Measurements from ENCODE around the gene NFIC. TPM values are rescaled to one million over a fixed set of nuclear protein-coding genes. Genes with fewer than 3 reads are reported as not detected.
A peak's percentile ranks its signal among the peaks of the same experiment; 100 is the strongest.

The NFIC gene
- total RNA-seq, 1 donor from 2014 or later: 38.3 TPM

- no peak for FAIRE-seq
- H3K27me3 Mint-ChIP-seq (ENCODE audit: low read depth, unreplicated experiment): peaks cover 4% of the 10 kb centered on the region
- TF ChIP-seq CTCF (IDR thresholded peaks at IDR 0.05; ENCODE audit: insufficient read depth, low read depth, low read length): no peak
- TF ChIP-seq EZH2 (IDR thresholded peaks at IDR 0.05; ENCODE audit: insufficient read depth, low read length): no peak
- H3K4me1 Mint-ChIP-seq (ENCODE audit: low read depth, unreplicated experiment): peaks cover 17% of the 10 kb centered on the region
- peaks cover 2% of the 10 kb centered on the region for H3K36me3 ChIP-seq (ENCODE audit: insufficient read depth, low read length)
- H3K4me2 ChIP-seq (ENCODE audit: low read length): no peak overlapping the region
- H2AFZ ChIP-seq (ENCODE audit: low read depth, low read length): no peak overlapping the region
- peaks cover 9% of the 10 kb centered on the region for H3K79me2 ChIP-seq (ENCODE audit: insufficient read depth, low read length)
- peaks cover 3% of the 10 kb centered on the region for H3K9me3 Mint-ChIP-seq (ENCODE audit: unreplicated experiment)
- H3K4me3 ChIP-seq (ENCODE audit: insufficient read depth, low read depth, low read length): no peak overlapping the region
- peaks cover 7% of the 10 kb centered on the region for H3K36me3 Mint-ChIP-seq (ENCODE audit: low read depth, unreplicated experiment)
- no peak overlapping the region for H3K9ac ChIP-seq (ENCODE audit: low read length)
- no peaks in the 10 kb centered on the region for H3K27me3 ChIP-seq (ENCODE audit: insufficient read depth, low read length)
- peak overlapping the region; percentile 36 for H3K4me3 Mint-ChIP-seq (ENCODE audit: unreplicated experiment)
- DNase-seq (ENCODE audit: low read depth): no peak
- peaks cover 7% of the 10 kb centered on the region for H4K20me1 ChIP-seq (ENCODE audit: insufficient read depth, low read length)
- H3K27ac Mint-ChIP-seq (ENCODE audit: unreplicated experiment): peak overlapping the region; percentile 88
- no peaks in the 10 kb centered on the region for H3K9me3 ChIP-seq (ENCODE audit: insufficient read depth, low read depth, low read length)
- peaks cover 21% of the 10 kb centered on the region for H3K4me1 ChIP-seq (ENCODE audit: insufficient read depth, low read length)
- no peak overlapping the region for H3K27ac ChIP-seq (ENCODE audit: low read depth, low read length)
Observed at GRCh38 chr19:3462991-3463713, 96.8 kb downstream of the NFIC start.

- H3K4me3 ChIP-seq (ENCODE audit: insufficient read depth, low read depth, low read length): no peak overlapping the region
- H3K79me2 ChIP-seq (ENCODE audit: insufficient read depth, low read length): peaks cover 6% of the 10 kb centered on the region
- Mint-ChIP-seq H3K9me3 (ENCODE audit: unreplicated experiment) (peaks cover 3% of the 10 kb centered on the region), H3K36me3 (ENCODE audit: low read depth, unreplicated experiment) (peaks cover 8% of the 10 kb centered on the region), H3K27me3 (ENCODE audit: low read depth, unreplicated experiment) (peaks cover 4% of the 10 kb centered on the region), H3K4me3 (ENCODE audit: unreplicated experiment) (no peak overlapping the region), H3K27ac (ENCODE audit: unreplicated experiment) (no peak overlapping the region), H3K4me1 (ENCODE audit: low read depth, unreplicated experiment) (peaks cover 14% of the 10 kb centered on the region)
- H2AFZ ChIP-seq (ENCODE audit: low read depth, low read length): no peak overlapping the region
- no peak for DNase-seq (ENCODE audit: low read depth)
- no peak for FAIRE-seq
- peaks cover 7% of the 10 kb centered on the region for H4K20me1 ChIP-seq (ENCODE audit: insufficient read depth, low read length)
- no peak for TF ChIP-seq EZH2 (IDR thresholded peaks at IDR 0.05; ENCODE audit: insufficient read depth, low read length)
- no peak for TF ChIP-seq CTCF (IDR thresholded peaks at IDR 0.05; ENCODE audit: insufficient read depth, low read depth, low read length)
- no peak overlapping the region for H3K9ac ChIP-seq (ENCODE audit: low read length)
- H3K9me3 ChIP-seq (ENCODE audit: insufficient read depth, low read depth, low read length): no peaks in the 10 kb centered on the region
- no peak overlapping the region for H3K27ac ChIP-seq (ENCODE audit: low read depth, low read length)
- no peak overlapping the region for H3K4me2 ChIP-seq (ENCODE audit: low read length)
- H3K36me3 ChIP-seq (ENCODE audit: insufficient read depth, low read length): peaks cover 2% of the 10 kb centered on the region
- peaks cover 13% of the 10 kb centered on the region for H3K4me1 ChIP-seq (ENCODE audit: insufficient read depth, low read length)
- no peaks in the 10 kb centered on the region for H3K27me3 ChIP-seq (ENCODE audit: insufficient read depth, low read length)
Observed at GRCh38 chr19:3463714-3464586, 97.6 kb downstream of the NFIC start.

Data from astrocyte (in vitro differentiated cells and primary cell).